GM10266 (cell line): ENCODE measurements around the gene ZNF561.

Source experiments
- DNase-seq: peaks from one replicate; pipeline ENCODE4 v3.0.0; 2012; ENCODE audit errors: extremely low spot score
- TF ChIP-seq, protein P1 (sequence below): IDR thresholded peaks from 2 replicates; pipeline ENCODE4 v1.5.1; 2012; ENCODE audit warnings: mild to moderate bottlenecking, low read depth; ENCODE audit not compliant: control insufficient read depth, insufficient read depth; ENCODE audit errors: missing control alignments

The ZNF561 gene

DNA sequence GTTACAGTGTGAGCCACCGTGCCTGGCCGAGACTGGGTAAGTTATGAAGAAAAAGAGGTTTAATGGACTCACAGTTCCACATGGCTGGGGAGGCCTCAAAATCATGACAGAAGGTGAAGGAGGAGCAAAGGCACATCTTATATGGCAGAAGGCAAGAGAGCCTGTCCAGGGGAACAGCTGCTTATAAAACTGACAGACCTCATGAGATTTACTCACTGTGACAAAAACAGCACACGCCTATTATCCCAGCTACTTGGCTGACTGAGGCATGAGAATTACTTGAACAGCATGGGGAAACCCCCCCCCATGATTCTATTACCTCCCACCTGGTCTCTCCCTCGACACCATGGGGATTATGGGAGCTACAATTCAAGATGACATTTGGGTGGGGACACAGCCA is 23.4 kb upstream of the ZNF561 start:
- TF ChIP-seq, protein P1, sequence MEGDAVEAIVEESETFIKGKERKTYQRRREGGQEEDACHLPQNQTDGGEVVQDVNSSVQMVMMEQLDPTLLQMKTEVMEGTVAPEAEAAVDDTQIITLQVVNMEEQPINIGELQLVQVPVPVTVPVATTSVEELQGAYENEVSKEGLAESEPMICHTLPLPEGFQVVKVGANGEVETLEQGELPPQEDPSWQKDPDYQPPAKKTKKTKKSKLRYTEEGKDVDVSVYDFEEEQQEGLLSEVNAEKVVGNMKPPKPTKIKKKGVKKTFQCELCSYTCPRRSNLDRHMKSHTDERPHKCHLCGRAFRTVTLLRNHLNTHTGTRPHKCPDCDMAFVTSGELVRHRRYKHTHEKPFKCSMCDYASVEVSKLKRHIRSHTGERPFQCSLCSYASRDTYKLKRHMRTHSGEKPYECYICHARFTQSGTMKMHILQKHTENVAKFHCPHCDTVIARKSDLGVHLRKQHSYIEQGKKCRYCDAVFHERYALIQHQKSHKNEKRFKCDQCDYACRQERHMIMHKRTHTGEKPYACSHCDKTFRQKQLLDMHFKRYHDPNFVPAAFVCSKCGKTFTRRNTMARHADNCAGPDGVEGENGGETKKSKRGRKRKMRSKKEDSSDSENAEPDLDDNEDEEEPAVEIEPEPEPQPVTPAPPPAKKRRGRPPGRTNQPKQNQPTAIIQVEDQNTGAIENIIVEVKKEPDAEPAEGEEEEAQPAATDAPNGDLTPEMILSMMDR, result no peak
- no peak for DNase-seq

DNA sequence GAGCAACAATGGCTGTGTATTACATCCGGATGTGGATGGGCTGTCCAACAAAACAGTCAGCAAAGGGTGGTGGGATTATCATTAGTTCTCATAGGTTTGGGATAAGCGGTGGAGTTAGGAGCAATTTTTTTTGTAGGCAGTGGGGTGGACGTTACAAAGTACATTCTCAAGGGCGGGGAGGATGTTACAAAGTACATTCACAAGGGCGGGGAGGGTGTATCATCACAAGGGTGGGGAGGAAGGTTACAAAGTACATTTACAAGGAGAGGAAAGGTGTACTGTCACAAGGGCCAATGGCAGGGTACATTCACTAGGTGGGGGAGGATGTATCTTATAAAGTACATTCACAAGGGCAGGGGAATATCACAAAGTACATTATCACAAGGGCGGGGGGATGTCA is 20.8 kb upstream of the ZNF561 start:
- DNase-seq, result no peak
- TF ChIP-seq, protein P1, result no peak

DNA sequence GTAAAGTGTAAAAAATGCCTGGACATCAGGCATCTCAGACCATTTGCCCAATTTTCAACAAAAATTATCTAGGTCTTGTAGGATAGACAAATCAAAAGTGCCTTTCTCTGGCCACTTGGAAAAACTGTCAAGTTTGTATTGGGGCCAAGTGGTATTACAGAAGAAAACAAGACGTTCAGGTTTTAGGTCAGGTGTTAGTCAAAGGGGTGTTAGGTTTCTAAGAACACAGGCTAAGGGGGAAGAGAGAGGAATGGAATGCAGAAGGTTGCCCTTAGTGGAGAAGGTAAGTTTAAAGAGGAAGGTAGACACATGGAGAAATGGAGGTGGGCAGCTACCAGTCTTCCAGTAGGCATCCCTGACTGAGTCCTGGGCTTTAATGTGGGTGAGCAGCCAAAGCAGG is 19.9 kb upstream of the ZNF561 start:
- DNase-seq, result no peak

DNA sequence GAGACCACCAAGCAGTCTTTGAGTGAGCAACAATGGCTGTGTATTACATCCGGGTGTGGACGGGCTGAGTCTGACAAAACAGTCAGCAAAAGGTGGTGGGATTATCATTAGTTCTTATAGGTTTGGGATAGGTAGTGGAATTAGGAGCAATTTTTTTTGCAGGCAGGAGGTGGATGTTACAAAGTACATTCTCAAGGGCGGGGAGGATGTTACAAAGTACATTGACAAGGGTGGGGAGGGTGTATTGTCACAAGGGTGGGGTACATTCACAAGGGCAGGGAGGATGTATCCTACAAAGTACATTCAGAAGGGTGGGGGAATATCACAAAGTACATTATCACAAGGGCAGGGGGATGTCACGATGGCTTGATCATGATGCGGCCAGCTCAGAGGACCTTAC is 15.0 kb upstream of the ZNF561 start:
- no peak for DNase-seq
- TF ChIP-seq, protein P1, result no peak

More for the DNA sequence above, 19.9 kb upstream of the ZNF561 start:
- TF ChIP-seq, protein P1, result no peak

DNA sequence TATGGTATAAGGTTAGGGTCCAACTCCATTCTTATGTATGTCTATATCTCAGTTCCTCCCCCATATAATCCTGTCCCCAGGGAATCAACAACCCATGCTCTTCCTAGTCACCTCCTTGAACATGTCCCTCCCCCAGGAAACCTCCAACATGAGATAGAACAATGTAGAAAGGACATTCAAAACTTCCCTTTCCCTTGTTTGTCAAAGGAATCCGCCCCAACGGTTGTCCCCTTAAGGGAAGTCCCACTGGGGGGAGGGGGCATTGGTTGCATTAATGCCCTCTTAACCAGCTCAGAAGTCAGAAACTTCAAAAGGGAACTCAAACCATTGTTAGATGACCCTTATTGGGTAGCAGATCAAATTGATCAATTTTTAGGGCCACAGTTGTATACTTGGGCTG is 6.8 kb upstream of the ZNF561 start:
- TF ChIP-seq, protein P1, result no peak
- no peak for DNase-seq

DNA sequence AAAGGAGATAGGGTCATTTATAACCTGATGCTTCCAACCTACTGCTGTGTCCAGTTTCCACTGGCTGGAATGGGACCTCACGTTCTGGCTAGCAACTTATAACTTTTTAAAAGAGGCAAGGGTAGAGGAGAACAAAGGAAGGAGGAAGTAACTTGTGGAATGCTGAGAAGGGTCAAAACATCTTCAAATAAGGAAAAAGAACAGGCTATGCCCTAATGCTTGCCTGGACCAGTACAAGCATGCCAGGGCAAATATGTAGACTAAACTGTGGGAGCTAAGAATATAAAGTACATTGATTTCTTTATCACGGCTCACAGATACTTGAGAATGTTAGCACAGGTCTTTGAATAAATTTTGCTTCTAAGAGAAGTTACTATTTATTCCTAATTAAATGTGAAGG is 1.5 kb upstream of the ZNF561 start:
- DNase-seq, result no peak

DNA sequence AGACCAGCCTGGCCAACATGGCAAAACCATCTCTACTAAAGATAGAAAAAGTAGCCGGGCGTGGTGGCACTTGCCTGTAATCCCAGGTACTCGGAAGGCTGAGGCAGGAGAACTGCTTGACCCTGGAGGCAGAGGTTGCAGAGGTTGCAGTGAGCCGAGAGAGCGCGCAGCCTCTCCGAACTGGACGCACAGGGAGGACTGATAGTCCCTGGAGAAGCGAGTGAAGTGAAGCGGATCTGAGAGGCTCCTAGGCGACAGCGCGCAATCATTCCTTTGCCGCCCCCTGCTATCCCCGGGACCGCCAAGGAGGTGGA is 233 bp downstream of the ZNF561 start:
- TF ChIP-seq, protein P1, result no peak

More for the DNA sequence above, 1.5 kb upstream of the ZNF561 start:
- TF ChIP-seq, protein P1, result no peak

More for the DNA sequence above, 233 bp downstream of the ZNF561 start:
- no peak for DNase-seq
